ENCODE results near the gene ATG2A. TPM values are rescaled to one million over a fixed set of nuclear protein-coding genes. Genes with fewer than 3 reads are reported as not detected.

Gene ATG2A
- total RNA-seq: 17.5 and 19.2 TPM in 2 replicates

DNA sequence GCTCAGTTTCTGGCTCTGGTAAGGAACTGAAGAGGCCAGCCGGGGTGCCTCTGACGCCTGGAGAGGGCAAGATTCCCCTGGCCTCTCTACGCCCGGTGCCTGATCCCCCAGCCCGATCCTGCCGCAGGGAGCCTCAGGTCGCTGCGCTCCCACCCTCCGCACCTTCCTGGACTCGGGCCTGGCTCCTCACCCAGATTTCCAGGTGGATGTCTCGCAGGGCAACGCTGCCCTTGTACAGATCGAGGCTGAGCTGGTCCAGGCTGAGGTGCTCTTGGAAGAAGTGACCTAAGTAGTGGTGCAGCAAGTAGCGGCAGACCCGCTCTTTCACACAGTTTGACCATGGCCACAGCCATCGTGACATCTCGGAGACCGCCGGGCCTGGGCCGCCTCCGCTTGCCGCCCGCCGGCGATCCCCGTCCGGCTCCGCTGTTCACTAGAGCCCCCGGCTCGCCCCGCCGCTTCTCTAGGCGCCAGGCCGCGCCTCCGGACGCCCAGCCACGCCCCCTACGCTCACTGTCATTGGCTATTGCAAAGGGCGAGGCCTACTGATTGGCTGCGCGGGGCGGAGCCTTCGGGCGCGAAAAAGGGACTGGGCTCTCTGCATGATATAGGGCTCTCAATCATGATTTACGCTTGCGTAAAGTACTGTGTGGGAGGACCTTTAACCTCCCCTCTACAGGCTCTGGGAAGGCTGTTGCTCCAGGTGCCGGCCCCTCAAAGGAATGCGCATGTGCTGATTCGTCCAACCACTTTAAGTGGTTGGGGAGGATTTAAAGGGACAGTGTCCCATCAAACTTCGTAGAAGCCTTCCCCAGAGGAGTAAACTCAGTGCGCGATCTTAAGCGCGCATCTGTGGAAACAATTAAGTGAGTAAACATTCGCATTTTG lies at the start of gene ATG2A:
Gene ATG2A, minus strand, starts transcription at position 435 of the 888 bp plus-strand sequence. Its CDS starts 74 bp downstream, at position 361.

GRCh38 chr11:64935359-64936081 lies 18.5 kb upstream of the ATG2A start, which contains the start of gene GPHA2:
Gene GPHA2 (minus strand): TSS chr11:64935893. CDS start chr11:64935460, 433 bp downstream.

DNA sequence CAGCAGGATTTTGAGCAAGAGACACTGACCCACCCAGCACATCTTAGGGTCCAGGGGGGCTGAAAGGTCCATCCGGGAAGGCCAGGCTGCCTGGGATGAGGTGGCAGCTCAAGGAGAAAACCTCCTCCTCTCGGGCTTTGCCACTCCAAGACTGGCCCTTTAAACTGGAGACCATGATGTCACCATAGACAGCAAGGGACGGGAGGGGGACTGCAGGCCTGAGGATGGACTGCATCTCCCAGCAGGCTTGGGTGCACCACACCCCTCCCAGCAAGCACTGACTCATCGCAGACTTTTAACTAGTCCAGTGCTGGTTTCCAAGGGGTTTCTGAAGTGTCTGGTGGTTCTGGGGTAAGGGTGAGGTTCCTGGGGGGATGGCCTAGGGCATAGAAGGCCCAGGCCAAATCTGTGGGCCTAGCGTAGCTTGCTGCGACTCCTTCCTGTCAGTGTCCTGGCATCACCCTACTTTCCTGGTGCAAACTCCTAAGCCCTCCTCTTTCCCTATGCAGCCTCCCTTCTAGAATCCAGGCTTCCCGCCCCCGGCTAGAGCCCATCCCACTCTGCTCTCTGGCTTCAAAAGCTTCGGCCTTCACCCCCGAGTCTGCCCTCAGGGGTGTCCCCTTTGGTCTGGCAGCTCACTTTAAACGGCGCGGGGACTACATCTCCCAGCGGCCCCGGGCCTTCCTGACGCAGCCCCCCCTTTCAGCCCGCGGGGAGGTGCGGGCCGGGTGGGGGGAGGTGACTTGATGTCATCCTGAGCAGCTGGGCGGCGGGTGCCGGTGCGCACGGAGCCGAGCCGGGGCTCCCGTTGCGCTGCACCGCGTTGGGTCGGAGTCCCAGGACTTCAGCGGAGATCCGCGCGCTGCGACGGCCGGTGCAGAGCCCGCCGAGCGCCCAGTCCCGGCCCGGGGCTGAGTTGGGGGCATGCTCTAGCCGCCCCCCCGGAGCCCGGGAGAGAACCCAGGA lies 7.2 kb upstream of the ATG2A start, which contains the start of gene PPP2R5B:
Gene PPP2R5B, plus strand, starts transcription at position 746 of the 966 bp plus-strand sequence. CDS start 1,046 bp downstream, outside the sequence.

GRCh38 chr11:64878494-64879243 lies 38.3 kb downstream of the ATG2A start, which contains the start of gene EHD1:
Gene EHD1 (minus strand): TSS chr11:64878621. CDS start chr11:64878464, 157 bp downstream.

Small RNAs within 50 kb of the gene (small RNA-seq; reads per million reads assigned to genes)
- gene MIR6749: not detected
- not detected for gene MIR6750

Other genes with a start within 250 kb of the ATG2A start
- 107 and 111 TPM in 2 replicates for gene NRXN2, start 194.0 kb downstream of the ATG2A start, total RNA-seq
- gene RASGRP2, start 173.1 kb downstream of the ATG2A start, total RNA-seq: 1.3 and 1.7 TPM in 2 replicates
- gene PYGM, start 157.2 kb downstream of the ATG2A start, total RNA-seq: 0.81 and 0.97 TPM in 2 replicates
- gene SF1, start 138.7 kb downstream of the ATG2A start, total RNA-seq: 123 and 156 TPM in 2 replicates
- 19.6 and 20.9 TPM in 2 replicates for gene MAP4K2, start 114.0 kb downstream of the ATG2A start, total RNA-seq
- 16.8 and 19.0 TPM in 2 replicates for gene MEN1, start 106.7 kb downstream of the ATG2A start, total RNA-seq
- 0.12 and 0.32 TPM in 2 replicates for gene CDC42BPG, start 72.6 kb downstream of the ATG2A start, total RNA-seq
- 86.5 and 115 TPM in 2 replicates for gene EHD1, start 38.6 kb downstream of the ATG2A start, total RNA-seq
- 12.3 and 14.6 TPM in 2 replicates for gene PPP2R5B, start 7.5 kb upstream of the ATG2A start, total RNA-seq
- gene GPHA2, start 18.7 kb upstream of the ATG2A start, total RNA-seq: not detected in 2 replicates
- gene MAJIN, start 54.9 kb upstream of the ATG2A start, total RNA-seq: not detected in 2 replicates
- gene BATF2, start 79.8 kb upstream of the ATG2A start, total RNA-seq: 1.2 and 2.3 TPM in 2 replicates
- gene ARL2, start 97.0 kb upstream of the ATG2A start, total RNA-seq: 71.7 and 85.9 TPM in 2 replicates
- 16.6 and 19.4 TPM in 2 replicates for gene SNX15, start 110.2 kb upstream of the ATG2A start, total RNA-seq
- gene SAC3D1, start 124.0 kb upstream of the ATG2A start, total RNA-seq: 7.0 and 9.6 TPM in 2 replicates
- gene NAALADL1, start 141.3 kb upstream of the ATG2A start, total RNA-seq: 34.1 and 35.2 TPM in 2 replicates
- gene CDCA5, start 166.8 kb upstream of the ATG2A start, total RNA-seq: 1.3 and 1.5 TPM in 2 replicates
- gene ZFPL1, start 167.0 kb upstream of the ATG2A start, total RNA-seq: 45.6 and 48.7 TPM in 2 replicates
- gene VPS51, start 179.0 kb upstream of the ATG2A start, total RNA-seq: 209 and 240 TPM in 2 replicates
- 16.9 and 18.1 TPM in 2 replicates for gene TM7SF2, start 194.7 kb upstream of the ATG2A start, total RNA-seq
- gene ZNHIT2, start 200.5 kb upstream of the ATG2A start, total RNA-seq: 10.4 and 13.6 TPM in 2 replicates
- gene FAU, start 204.9 kb upstream of the ATG2A start, total RNA-seq: 66.9 and 79.2 TPM in 2 replicates
- 49.1 and 52.9 TPM in 2 replicates for gene MRPL49, start 205.1 kb upstream of the ATG2A start, total RNA-seq
- 21.4 and 28.7 TPM in 2 replicates for gene SYVN1, start 217.3 kb upstream of the ATG2A start, total RNA-seq